Stimulated activated CD4-positive, alpha-beta T cell treated with anti-CD3 and anti-CD28 coated beads, Interleukin-12 subunit alpha, Interleukin-12 subunit beta, amount 100 ng/mL, for 48 hours (primary cell): Measurements from ENCODE around the gene CFAP57.

Experiments
- DNase-seq, 3 donors: peaks; one replicate each; pipeline ENCODE4 v3.0.0-alpha.2; 2020; ENCODE audit warnings: low read depth in 2 of 3, low spot score in 1 of 3

Gene CFAP57

GRCh38 chr1:43294761-43295160, 122.6 kb downstream of the CFAP57 start:
- DNase-seq = no peak

DNA sequence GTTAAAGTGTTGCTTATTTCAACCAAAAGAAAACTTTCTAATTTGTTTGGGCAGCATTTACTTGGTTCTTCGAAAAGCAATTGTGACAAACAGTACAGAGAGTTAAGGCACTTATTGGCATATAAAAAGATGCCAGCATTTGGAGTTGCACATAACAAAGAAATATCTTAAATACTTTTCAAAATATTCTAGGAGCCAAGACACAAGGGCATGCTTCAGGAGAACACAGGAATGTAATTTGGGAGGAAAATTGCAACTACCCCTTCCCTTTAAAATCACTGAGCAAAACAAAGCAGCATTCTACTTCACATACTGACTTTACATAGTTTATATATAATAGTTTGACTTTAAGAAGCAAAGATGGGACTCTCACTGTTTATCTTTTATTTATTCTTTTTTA, 124.1 kb downstream of the CFAP57 start:
- no peak for DNase-seq

- no peak for DNase-seq
These were observed 125.9 kb downstream of the CFAP57 start for GRCh38 chr1:43298055-43298454.

DNA sequence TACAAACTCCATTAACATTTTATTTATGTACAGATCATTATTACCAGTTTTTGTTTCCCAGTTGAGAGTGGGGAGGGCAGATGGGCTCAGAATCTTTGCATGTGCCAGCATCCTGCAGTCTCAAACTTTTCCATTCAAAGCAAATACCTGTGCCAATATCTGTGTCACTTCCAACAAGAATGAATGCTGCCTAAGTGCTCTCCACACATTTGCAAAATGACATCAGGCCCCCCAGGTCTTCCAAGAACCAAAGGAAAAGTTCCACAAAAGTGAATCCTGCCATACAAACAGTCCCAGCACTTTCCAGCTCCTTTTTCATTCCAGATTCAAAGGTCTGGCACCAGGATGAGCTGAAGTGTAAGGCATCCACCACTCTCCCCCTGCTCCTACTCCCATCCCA, 127.0 kb downstream of the CFAP57 start:
- no peak for DNase-seq

DNA sequence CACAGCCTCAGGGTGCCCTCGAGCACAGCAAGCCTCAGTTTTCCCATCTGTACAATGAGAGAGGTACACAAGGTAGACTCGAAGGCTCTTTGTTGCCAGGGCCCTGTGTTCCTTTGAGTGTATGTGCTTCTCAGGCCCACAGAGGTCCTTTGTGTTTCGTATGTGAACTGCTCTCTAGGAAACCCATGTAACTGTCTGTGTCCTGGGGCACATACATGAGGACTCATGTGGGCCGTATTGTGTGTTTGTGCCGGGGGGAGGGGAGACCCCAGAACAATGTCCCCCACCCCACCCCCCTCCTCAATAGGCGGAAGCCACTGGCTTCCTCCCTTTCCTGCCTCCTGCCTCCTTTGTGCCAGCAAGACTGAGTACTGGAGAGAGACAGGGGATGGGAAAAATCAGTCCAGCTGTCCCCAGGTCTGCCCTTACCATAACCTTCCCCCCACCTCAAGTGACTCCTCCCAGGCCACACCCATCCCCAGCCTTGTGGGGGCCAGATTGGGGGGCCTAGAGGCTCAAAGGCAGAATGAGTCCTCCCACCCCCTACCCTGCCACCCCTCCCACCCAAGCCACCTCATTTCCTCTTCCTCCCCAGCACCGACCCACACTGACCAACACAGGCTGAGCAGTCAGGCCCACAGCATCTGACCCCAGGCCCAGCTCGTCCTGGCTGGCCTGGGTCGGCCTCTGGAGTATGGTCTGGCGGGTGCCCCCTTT, 128.4 kb downstream of the CFAP57 start, which contains the start of gene TIE1:
Gene TIE1 (plus strand): TSS at position 605 of the 717 bp plus-strand sequence. CDS start 90 bp downstream, at position 695.
- no peak for DNase-seq

GRCh38 chr1:43302201-43302600, 130.1 kb downstream of the CFAP57 start:
- DNase-seq = no peak

- DNase-seq = no peak
These were observed 130.8 kb downstream of the CFAP57 start for GRCh38 chr1:43302721-43303470.

- no peak for DNase-seq
These were observed 131.6 kb downstream of the CFAP57 start for GRCh38 chr1:43303471-43304313.
